Colonic mucosa (tissue), 4 donors: Measurements from ENCODE around the gene TNS3. TPM values are rescaled to one million over a fixed set of nuclear protein-coding genes. Genes with fewer than 3 reads are reported as not detected.

ENCODE experiments used
- DNase-seq: peaks from one replicate; pipeline ENCODE4 v3.0.0-alpha.2; 2020
- H3K27ac ChIP-seq: fragments of 200-600 bp; one replicate; pipeline ENCODE4 v1.8.0; 2021
- H3K27me3 ChIP-seq: fragments of 200-600 bp; one replicate; pipeline ENCODE4 v1.8.0; 2021
- H3K36me3 ChIP-seq: fragments of 200-600 bp; one replicate; pipeline ENCODE4 v1.8.0; 2021
- H3K4me1 ChIP-seq: fragments of 200-600 bp; one replicate; pipeline ENCODE4 v1.8.0; 2021; ENCODE audit warnings: mild to moderate bottlenecking
- H3K4me3 ChIP-seq: fragments of 200-600 bp; one replicate; pipeline ENCODE4 v1.8.0; 2021
- H3K9ac ChIP-seq, 2 donors: one replicate each; pipeline ENCODE4 v1.7.0; 2013; ENCODE audit warnings: control low read depth in 2 of 2, low read depth in 2 of 2, low read length in 2 of 2
- H3K9me3 ChIP-seq: fragments of 200-600 bp; one replicate; pipeline ENCODE4 v1.8.0; 2021
- intact Hi-C: fragments of 100-400 bp; cut with DNase I; formaldehyde crosslinking; loops from one replicate; pipeline ENCODE4 v1.14.1; 2022
- total RNA-seq, 2 donors: library from RNA; stranded (reverse); fragmentation: NEBNext Ultra II Directional in 1 of 2; extraction: Animal tissue kit (Norgen Biotek cat#: 25700) in 1 of 2; gene quantifications; one replicate each; pipeline ENCODE4 v1.2.1, GENCODE V29; 2021
- TF ChIP-seq, protein P1 (sequence below): fragments of 200-600 bp; IDR thresholded peaks from one replicate; pipeline ENCODE4 v1.8.0; 2022; ENCODE audit warnings: antibody characterized with exemption, mild to moderate bottlenecking
- donor health status: healthy.
- donor health status: DM: no; HTN: no; CAD: no.
- donor health status: DM: no; HTN: no; CAD: no.

TNS3 gene
- total RNA-seq, 2 donors from 2014 or later: 41.1 to 58.2 TPM

DNA sequence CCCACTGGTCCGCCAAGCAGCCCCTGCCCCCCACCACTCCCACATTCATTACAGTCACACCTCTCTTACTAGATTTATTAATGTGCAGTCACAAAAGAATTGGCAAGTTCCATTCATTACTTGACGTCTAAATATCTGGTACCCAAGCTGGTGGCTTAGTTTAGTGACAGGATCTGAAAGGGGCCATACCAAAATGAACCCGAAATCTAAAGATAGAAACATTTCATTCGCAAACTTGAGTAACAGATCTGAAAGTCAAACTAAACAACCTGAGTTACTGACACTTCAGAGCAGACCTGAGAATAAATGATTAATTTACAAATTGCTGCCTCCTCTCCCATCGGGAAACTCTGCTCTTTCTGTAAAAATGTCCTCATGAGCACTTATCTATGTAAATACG is 53.4 kb downstream of the TNS3 start:
- no peak overlapping the region for H3K27ac ChIP-seq
- H3K9ac ChIP-seq: no peak overlapping the region
- intact Hi-C loops: no loop called here
- TF ChIP-seq, protein P1, sequence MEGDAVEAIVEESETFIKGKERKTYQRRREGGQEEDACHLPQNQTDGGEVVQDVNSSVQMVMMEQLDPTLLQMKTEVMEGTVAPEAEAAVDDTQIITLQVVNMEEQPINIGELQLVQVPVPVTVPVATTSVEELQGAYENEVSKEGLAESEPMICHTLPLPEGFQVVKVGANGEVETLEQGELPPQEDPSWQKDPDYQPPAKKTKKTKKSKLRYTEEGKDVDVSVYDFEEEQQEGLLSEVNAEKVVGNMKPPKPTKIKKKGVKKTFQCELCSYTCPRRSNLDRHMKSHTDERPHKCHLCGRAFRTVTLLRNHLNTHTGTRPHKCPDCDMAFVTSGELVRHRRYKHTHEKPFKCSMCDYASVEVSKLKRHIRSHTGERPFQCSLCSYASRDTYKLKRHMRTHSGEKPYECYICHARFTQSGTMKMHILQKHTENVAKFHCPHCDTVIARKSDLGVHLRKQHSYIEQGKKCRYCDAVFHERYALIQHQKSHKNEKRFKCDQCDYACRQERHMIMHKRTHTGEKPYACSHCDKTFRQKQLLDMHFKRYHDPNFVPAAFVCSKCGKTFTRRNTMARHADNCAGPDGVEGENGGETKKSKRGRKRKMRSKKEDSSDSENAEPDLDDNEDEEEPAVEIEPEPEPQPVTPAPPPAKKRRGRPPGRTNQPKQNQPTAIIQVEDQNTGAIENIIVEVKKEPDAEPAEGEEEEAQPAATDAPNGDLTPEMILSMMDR: no peak
- DNase-seq: no peak
- no peaks in the 10 kb centered on the region for H3K4me1 ChIP-seq
- H3K36me3 ChIP-seq: no peaks in the 10 kb centered on the region
- H3K27me3 ChIP-seq: no peaks in the 10 kb centered on the region
- no peaks in the 10 kb centered on the region for H3K9me3 ChIP-seq
- no peak overlapping the region for H3K4me3 ChIP-seq

DNA sequence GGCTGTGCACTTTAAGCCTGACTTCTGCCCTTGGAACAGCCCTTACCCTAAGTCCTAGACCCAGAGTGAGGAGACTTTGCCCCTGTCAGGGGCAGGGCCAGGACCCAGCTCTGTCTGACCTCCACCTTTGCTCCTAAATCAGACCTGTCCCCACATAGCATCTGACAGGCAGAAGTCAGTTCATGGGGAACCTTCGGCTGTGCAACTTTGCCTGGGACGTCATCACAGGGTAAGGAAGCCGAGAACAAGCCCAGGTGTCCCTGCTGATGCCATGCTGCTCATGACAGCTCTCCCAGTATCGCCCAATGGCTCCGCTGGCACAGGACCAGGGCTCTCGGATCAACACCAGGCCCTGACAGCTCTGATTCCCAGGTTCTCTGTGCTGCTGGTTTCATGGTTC is 55.4 kb downstream of the TNS3 start:
- Histone ChIP-seq H3K36me3 (no peaks in the 10 kb centered on the region), H3K27me3 (no peaks in the 10 kb centered on the region), H3K4me3 (no peak overlapping the region), H3K9me3 (no peaks in the 10 kb centered on the region), H3K9ac (no peak overlapping the region), H3K27ac (no peak overlapping the region), H3K4me1 (no peaks in the 10 kb centered on the region)
- intact Hi-C loops: no loop called here
- no peak for DNase-seq
- TF ChIP-seq, protein P1: no peak

DNA sequence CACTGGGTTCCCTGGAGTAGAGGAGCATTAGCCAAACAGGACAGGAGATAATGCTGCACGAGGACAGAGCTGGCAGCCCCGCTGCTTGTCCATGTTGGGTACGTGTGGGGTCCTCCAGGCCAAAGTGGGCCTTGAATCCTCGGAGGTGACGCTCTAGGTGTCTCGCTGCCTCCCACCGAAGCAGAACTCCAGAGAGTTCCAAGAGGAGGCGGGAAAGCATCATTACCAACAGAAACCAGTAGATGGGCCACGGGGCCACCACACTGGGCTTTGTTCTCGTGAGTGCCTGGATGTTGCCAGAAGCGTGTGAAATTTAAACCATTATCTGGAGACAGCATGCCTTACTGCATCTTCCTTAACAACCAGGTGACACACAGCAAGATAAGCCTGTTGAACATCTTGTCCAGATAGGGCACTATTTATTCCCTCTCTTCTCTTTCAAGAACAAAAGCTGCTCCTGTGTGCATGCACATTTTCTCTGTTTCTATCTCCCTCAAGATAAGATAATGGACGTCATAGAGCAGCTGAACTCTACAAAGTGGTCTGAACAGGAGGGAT is 56.8 kb downstream of the TNS3 start:
- no peaks in the 10 kb centered on the region for H3K27me3 ChIP-seq
- H3K9ac ChIP-seq: no peak overlapping the region
- no peak overlapping the region for H3K4me3 ChIP-seq
- TF ChIP-seq, protein P1: no peak
- intact Hi-C loops: no loop called here
- no peak for DNase-seq
- H3K9me3 ChIP-seq: no peaks in the 10 kb centered on the region
- no peak overlapping the region for H3K27ac ChIP-seq
- H3K36me3 ChIP-seq: no peaks in the 10 kb centered on the region
- H3K4me1 ChIP-seq: peaks cover 5% of the 10 kb centered on the region

DNA sequence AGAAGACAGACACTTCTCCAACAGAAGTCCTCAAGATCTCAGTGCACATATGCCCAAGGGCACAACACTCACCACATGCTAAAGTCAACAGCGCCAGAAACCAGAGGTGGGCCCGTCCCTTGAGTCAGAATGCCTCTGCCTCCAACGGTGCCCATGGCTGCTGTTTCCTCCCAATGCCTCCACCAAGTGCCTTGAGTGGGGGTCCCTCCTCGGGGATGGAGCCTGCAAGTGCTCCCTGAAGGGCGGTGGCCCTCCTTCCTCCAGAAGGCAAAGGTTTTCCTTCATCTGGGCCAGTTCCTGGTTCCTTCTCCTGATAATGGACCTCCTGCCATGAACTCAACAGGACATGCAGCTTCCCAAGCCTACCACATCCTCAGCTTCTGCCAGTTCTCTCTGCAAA is 58.5 kb downstream of the TNS3 start:
- DNase-seq: no peak
- no peak overlapping the region for H3K27ac ChIP-seq

DNA sequence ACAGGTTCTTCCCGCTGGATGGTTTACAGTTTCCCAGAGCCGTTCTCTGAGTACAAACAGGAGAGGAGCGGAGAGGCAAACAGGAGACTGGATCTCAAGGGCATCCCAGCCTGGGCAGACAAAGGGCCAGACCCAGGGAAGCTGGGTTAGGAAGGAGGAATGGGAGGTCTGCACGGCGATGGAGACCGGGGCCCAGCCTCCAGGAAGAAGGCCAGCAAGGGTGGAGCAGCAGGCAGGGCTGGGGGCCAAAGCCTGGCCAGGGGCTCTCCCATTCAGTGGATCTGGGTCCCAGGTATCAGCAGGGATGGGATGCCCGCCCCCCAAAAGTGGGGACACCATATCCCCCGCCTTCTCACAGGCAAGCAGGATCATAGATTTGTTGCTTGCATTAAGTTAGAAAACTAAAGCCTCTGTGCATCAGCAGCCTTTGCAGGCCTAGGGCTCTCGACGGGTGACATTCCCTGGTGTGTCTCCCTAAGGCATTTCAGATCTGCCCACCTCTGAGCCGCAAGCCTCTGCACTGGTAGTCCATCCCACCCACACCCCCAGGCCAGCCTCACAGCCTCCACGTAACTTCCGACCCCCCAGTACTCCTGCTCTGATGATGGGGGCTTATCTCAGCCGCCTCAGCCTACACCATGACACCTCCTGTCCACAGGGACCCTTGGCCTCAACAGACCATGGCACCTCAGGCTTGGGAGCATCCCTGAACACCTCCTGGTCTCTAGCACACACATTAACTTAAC is 59.9 kb downstream of the TNS3 start:
- no peak overlapping the region for H3K4me3 ChIP-seq
- H3K27me3 ChIP-seq: no peaks in the 10 kb centered on the region
- TF ChIP-seq, protein P1: no peak
- no peak for DNase-seq
- H3K36me3 ChIP-seq: no peaks in the 10 kb centered on the region
- H3K27ac ChIP-seq: no peak overlapping the region
- peaks cover 5% of the 10 kb centered on the region for H3K4me1 ChIP-seq
- intact Hi-C loops: no loop called here
- no peak overlapping the region for H3K9ac ChIP-seq
- no peaks in the 10 kb centered on the region for H3K9me3 ChIP-seq

More for the DNA sequence above, 58.5 kb downstream of the TNS3 start:
- H3K9me3 ChIP-seq: no peaks in the 10 kb centered on the region
- H3K36me3 ChIP-seq: no peaks in the 10 kb centered on the region
- no peak overlapping the region for H3K9ac ChIP-seq
- intact Hi-C loops: no loop called here
- TF ChIP-seq, protein P1: no peak
- H3K27me3 ChIP-seq: no peaks in the 10 kb centered on the region
- peaks cover 5% of the 10 kb centered on the region for H3K4me1 ChIP-seq
- H3K4me3 ChIP-seq: no peak overlapping the region
